HCT116 (cell line): ENCODE results near the gene MYBPH. TPM values are rescaled to one million over a fixed set of nuclear protein-coding genes. Genes with fewer than 3 reads are reported as not detected.

Experiments used
- ATAC-seq: fragments of 200-7000 bp; cut with Tn5 transposase; 2 replicates; pipeline ENCODE4 v1.9.1; 2020; ENCODE audit warnings: mild to moderate bottlenecking, moderate library complexity
- BruUV-seq: library from RNA; stranded (reverse); fragments of 400-500 nt; replicated peaks from 2 replicates; lab custom pipeline; 2021; lab: Mats Ljungman, UMichigan
- CTCF ChIA-PET: fragments of 300-600 bp; sonication (Branson Sonifier 250); formaldehyde crosslinking; loops from one replicate; lab custom pipeline; 2021; ENCODE audit warnings: antibody characterized with exemption; lab: Charles Lee
- POLR2A ChIA-PET: fragments of 300-600, 350-600 bp; sonication (Branson Sonifier 250); formaldehyde crosslinking; loops from one replicate; lab custom pipeline; 2021; ENCODE audit warnings: antibody characterized with exemption; lab: Charles Lee
- RAD21 ChIA-PET, 2 experiments: fragments of 300-600 bp; sonication (Branson Sonifier 250); formaldehyde crosslinking; loops; one replicate each; lab custom pipeline; 2023; ENCODE audit warnings: low total read pairs in 2 of 2; ENCODE audit not compliant: uncharacterized antibody in 2 of 2, unreplicated experiment in 2 of 2, low non-redundant PET in 1 of 2; lab: Charles Lee
- DNase-seq: peaks from one replicate; pipeline ENCODE4 v3.0.0-alpha.2; 2010; ENCODE audit warnings: low read depth, low spot score
- H2AFZ ChIP-seq: fragments of 200-600 bp; shearing (Covaris generic), sonication (generic); 2 replicates; pipeline ENCODE4 v1.6.1; 2017; ENCODE audit warnings: low read depth, mixed run types, mixed read lengths, antibody characterized with exemption, low read length; ENCODE audit not compliant: poor library complexity, severe bottlenecking
- H3K27ac ChIP-seq: 2 replicates; pipeline ENCODE4 v1.5.1; 2012; ENCODE audit warnings: low read depth, low read length
- H3K27me3 ChIP-seq: fragments of 200-600 bp; sonication (generic); 2 replicates; pipeline ENCODE4 v1.6.1; 2016; ENCODE audit warnings: mixed run types, low read length, mixed read lengths; ENCODE audit not compliant: insufficient read depth
- H3K36me3 ChIP-seq, 2 experiments: fragments of 200-500 bp in 1 of 2; fragments of 200-600 bp in 1 of 2; sonication (Bioruptor generic) in 1 of 2; sonication (generic) in 1 of 2; 2 replicates each; pipeline versions ENCODE4 v1.5.1 to v1.6.1; 2014 to 2016; ENCODE audit warnings: low read length in 2 of 2, inconsistent platforms in 1 of 2, mixed read lengths in 1 of 2, mixed run types in 1 of 2; ENCODE audit not compliant: insufficient read depth in 2 of 2, control insufficient read depth in 1 of 2
- H3K4me1 ChIP-seq, 2 experiments: fragments of 200-600 bp in 1 of 2; sonication (generic) in 1 of 2; 2 replicates each; pipeline versions ENCODE4 v1.5.1 to v1.6.1; 2012 to 2017; ENCODE audit warnings: low read length in 2 of 2, inconsistent platforms in 1 of 2, mild to moderate bottlenecking in 1 of 2, mixed read lengths in 1 of 2, mixed run types in 1 of 2, moderate library complexity in 1 of 2; ENCODE audit not compliant: insufficient read depth in 2 of 2, control insufficient read depth in 1 of 2
- H3K4me2 ChIP-seq: fragments of 200-600 bp; sonication (generic); 2 replicates; pipeline ENCODE4 v1.6.1; 2017; ENCODE audit warnings: mixed run types, low read length, mixed read lengths
- H3K4me3 ChIP-seq, 2 experiments: fragments of 200-600 bp in 1 of 2; sonication (generic) in 1 of 2; replicated peaks in 1 of 2; 2 replicates each; pipeline ENCODE4 v1.5.1; 2011 to 2016; ENCODE audit warnings: low read length in 2 of 2, control low read depth in 1 of 2, low read depth in 1 of 2, mild to moderate bottlenecking in 1 of 2, mixed read lengths in 1 of 2, mixed run types in 1 of 2
- H3K79me2 ChIP-seq: fragments of 200-600 bp; sonication (generic); 2 replicates; pipeline ENCODE4 v1.6.1; 2017; ENCODE audit warnings: mild to moderate bottlenecking, mixed run types, low read length, moderate library complexity, mixed read lengths; ENCODE audit not compliant: insufficient read depth
- H3K9ac ChIP-seq: fragments of 200-600 bp; sonication (generic); 2 replicates; pipeline ENCODE4 v1.6.1; 2016; ENCODE audit warnings: low read length, mixed read lengths
- H3K9me2 ChIP-seq: fragments of 200-600 bp; sonication (generic), shearing (Covaris generic); 2 replicates; pipeline ENCODE4 v1.6.1; 2017; ENCODE audit warnings: mixed run types, mild to moderate bottlenecking, moderate library complexity; ENCODE audit not compliant: insufficient read depth
- H3K9me3 ChIP-seq, 2 experiments: fragments of 200-500 bp in 1 of 2; fragments of 200-600 bp in 1 of 2; sonication (Bioruptor generic) in 1 of 2; sonication (generic) in 1 of 2; 2 replicates each; pipeline ENCODE4 v1.6.1; 2014 to 2017; ENCODE audit warnings: low read length in 2 of 2, mixed read lengths in 2 of 2, inconsistent platforms in 1 of 2, low read depth in 1 of 2, mild to moderate bottlenecking in 1 of 2, mixed run types in 1 of 2, moderate library complexity in 1 of 2; ENCODE audit not compliant: control insufficient read depth in 1 of 2, insufficient read depth in 1 of 2
- H4K20me1 ChIP-seq: fragments of 200-600 bp; sonication (generic), shearing (Covaris generic); 2 replicates; pipeline ENCODE4 v1.6.1; 2017; ENCODE audit warnings: mixed run types, mild to moderate bottlenecking, moderate library complexity; ENCODE audit not compliant: insufficient read depth
- ATF3 ChIP-seq: IDR thresholded peaks from 2 replicates; pipeline ENCODE4 v1.6.1; 2012
- CEBPB ChIP-seq: IDR thresholded peaks from 2 replicates; pipeline ENCODE4 v1.6.1; 2012; ENCODE audit warnings: low read depth
- CTCF ChIP-seq, 3 experiments: fragments of 200-600 bp in 1 of 3; sonication (generic) in 1 of 3; IDR thresholded peaks in 2 of 3; conservative IDR thresholded peaks in 1 of 3; 2 replicates each; pipeline ENCODE4 v1.5.1; 2012 to 2017; ENCODE audit warnings: low read depth in 2 of 3, low read length in 2 of 3, antibody characterized with exemption in 1 of 3, borderline replicate concordance in 1 of 3, control low read depth in 1 of 3, mild to moderate bottlenecking in 1 of 3, mixed read lengths in 1 of 3, mixed run types in 1 of 3, moderate library complexity in 1 of 3; ENCODE audit not compliant: insufficient read depth in 1 of 3
- EGR1 ChIP-seq: IDR thresholded peaks from 2 replicates; pipeline ENCODE4 v1.6.1; 2012; ENCODE audit warnings: low read depth
- ELF1 ChIP-seq: IDR thresholded peaks from 2 replicates; pipeline ENCODE4 v1.6.1; 2012; ENCODE audit warnings: low read depth, borderline replicate concordance
- EZH2 ChIP-seq: fragments of 200-600 bp; sonication (generic); IDR thresholded peaks from 2 replicates; pipeline ENCODE4 v1.6.1; 2017; ENCODE audit warnings: antibody characterized with exemption, mixed run types
- JUND ChIP-seq: IDR thresholded peaks from 2 replicates; pipeline ENCODE4 v1.6.1; 2012
- MAX ChIP-seq: IDR thresholded peaks from 2 replicates; pipeline ENCODE4 v1.6.1; 2012
- POLR2AphosphoS5 ChIP-seq: IDR thresholded peaks from 2 replicates; pipeline ENCODE4 v1.6.1; 2011; ENCODE audit warnings: mild to moderate bottlenecking, low read depth, low read length, moderate library complexity
- RAD21 ChIP-seq: IDR thresholded peaks from 2 replicates; pipeline ENCODE4 v1.6.1; 2012; ENCODE audit warnings: low read depth, mild to moderate bottlenecking
- REST ChIP-seq: IDR thresholded peaks from 2 replicates; pipeline ENCODE4 v1.6.1; 2012; ENCODE audit warnings: low read depth
- SIN3A ChIP-seq: IDR thresholded peaks from 2 replicates; pipeline ENCODE4 v1.6.1; 2012; ENCODE audit warnings: low read depth
- TCF7L2 ChIP-seq: IDR thresholded peaks from 2 replicates; pipeline ENCODE4 v1.7.0; 2011; ENCODE audit warnings: borderline replicate concordance, inconsistent platforms; ENCODE audit not compliant: insufficient read depth, insufficient read length; ENCODE audit errors: extremely low read depth
- YY1 ChIP-seq: IDR thresholded peaks from 2 replicates; pipeline ENCODE4 v1.6.1; 2011; ENCODE audit warnings: low read length, low read depth, moderate library complexity, mild to moderate bottlenecking; ENCODE audit not compliant: insufficient replicate concordance; ENCODE audit errors: extremely low read depth
- ZFX ChIP-seq: fragments of 450-650 bp; IDR thresholded peaks from 2 replicates; pipeline ENCODE4 v1.6.1; 2017
- ZNF274 ChIP-seq: fragments of 200-500 bp; sonication (Bioruptor generic); IDR thresholded peaks from 2 replicates; pipeline ENCODE4 v1.6.1; 2014; ENCODE audit warnings: mild to moderate bottlenecking, low read depth, low read length, inconsistent platforms
- intact Hi-C: fragments of 100-400 bp; cut with micrococcal nuclease; formaldehyde crosslinking; loops from 2 replicates; pipeline ENCODE4 v1.10.0; 2022
- total RNA-seq: library from RNA; stranded (reverse); gene quantifications from one replicate; pipeline ENCODE4 v1.2.1, GENCODE V29; 2021; ENCODE audit not compliant: unreplicated experiment

MYBPH gene
- total RNA-seq, 1 experiment from 2014 or later, result 0.22 TPM

- Histone ChIP-seq H3K9me2 (no peaks in the 10 kb centered on the region), H3K27ac (no peak overlapping the region), H3K9ac (no peak overlapping the region), H3K36me3 (no peaks in the 10 kb centered on the region), H4K20me1 (no peaks in the 10 kb centered on the region), H3K4me3 (no peak overlapping the region), H2AFZ (no peak overlapping the region), H3K4me2 (0 out of 2 replicates have a peak overlapping the region, but pooled peaks have one; percentile 0), H3K4me1 (peaks cover 0 to 24% of the 10 kb centered on the region in 2 experiments; a peak in 2 of 4 replicates), H3K9me3 (no peaks in the 10 kb centered on the region), H3K27me3 (no peaks in the 10 kb centered on the region), H3K79me2 (no peaks in the 10 kb centered on the region)
- ChIA-PET CTCF (interaction anchor here (1.1 kb wide), 2 partner anchors 10 to 13 kb away, joined by 3 to 4 read pairs; partner anchors contain the start of gene MYBPH), POLR2A (no interaction called here), RAD21 (no interaction called here)
- intact Hi-C loops, result no loop called here
- DNase-seq (no peak), ATAC-seq (no peak)
- no peak for TF ChIP-seq YY1
- no peak for TF ChIP-seq ZNF274
- TF ChIP-seq EZH2, result no peak
- TF ChIP-seq EGR1, result no peak
- BruUV-seq, result no TSS peak
These were observed 10.0 kb upstream of the MYBPH start for GRCh38 chr1:203185585-203185984.

- Histone ChIP-seq H3K79me2 (no peaks in the 10 kb centered on the region), H2AFZ (no peak overlapping the region), H3K4me2 (no peak overlapping the region), H3K9me2 (no peaks in the 10 kb centered on the region), H3K4me3 (no peak overlapping the region), H3K36me3 (no peaks in the 10 kb centered on the region), H3K27ac (no peak overlapping the region), H3K27me3 (no peaks in the 10 kb centered on the region), H3K9me3 (no peaks in the 10 kb centered on the region), H4K20me1 (no peaks in the 10 kb centered on the region), H3K9ac (no peak overlapping the region), H3K4me1 (peaks cover 0 to 25% of the 10 kb centered on the region in 2 experiments; a peak in 2 of 4 replicates)
- no peak for DNase-seq
- BruUV-seq, result no TSS peak
- POLR2A ChIA-PET, result no interaction called here
- CTCF ChIA-PET, result interaction anchor here (1.1 kb wide), 2 partner anchors 9 to 12 kb away, joined by 3 to 4 read pairs; partner anchors contain the start of gene MYBPH
- ATAC-seq, result no peak
- RAD21 ChIA-PET, result no interaction called here
- intact Hi-C loops, result no loop called here
- TF ChIP-seq ZFX, result no peak
- no peak for TF ChIP-seq TCF7L2
- no peak for TF ChIP-seq CEBPB
- no peak for TF ChIP-seq ATF3
- TF ChIP-seq EGR1, result no peak
- no peak for TF ChIP-seq POLR2AphosphoS5
- no peak for TF ChIP-seq REST
- no peak for TF ChIP-seq ZNF274
- no peak for TF ChIP-seq JUND
- TF ChIP-seq ELF1, result no peak
- TF ChIP-seq MAX, result no peak
- TF ChIP-seq RAD21, result no peak
- TF ChIP-seq CTCF (IDR thresholded peaks at IDR 0.05 in 2 of 3, conservative IDR thresholded peaks at IDR 0.05 in 1 of 3; ENCODE audit: borderline replicate concordance in 1 of 3, insufficient read depth in 1 of 3, low read depth in 2 of 3, low read length in 2 of 3), result no peak
- no peak for TF ChIP-seq SIN3A
These were observed 9.4 kb upstream of the MYBPH start for GRCh38 chr1:203185061-203185461.
